Measurements from ENCODE around the gene HMX3.
"Not testable (repeated sequence)": the region's sequence is repeated elsewhere in the genome, so short reads cannot be mapped to it uniquely, and the experiment has no call there.

The HMX3 gene

DNA sequence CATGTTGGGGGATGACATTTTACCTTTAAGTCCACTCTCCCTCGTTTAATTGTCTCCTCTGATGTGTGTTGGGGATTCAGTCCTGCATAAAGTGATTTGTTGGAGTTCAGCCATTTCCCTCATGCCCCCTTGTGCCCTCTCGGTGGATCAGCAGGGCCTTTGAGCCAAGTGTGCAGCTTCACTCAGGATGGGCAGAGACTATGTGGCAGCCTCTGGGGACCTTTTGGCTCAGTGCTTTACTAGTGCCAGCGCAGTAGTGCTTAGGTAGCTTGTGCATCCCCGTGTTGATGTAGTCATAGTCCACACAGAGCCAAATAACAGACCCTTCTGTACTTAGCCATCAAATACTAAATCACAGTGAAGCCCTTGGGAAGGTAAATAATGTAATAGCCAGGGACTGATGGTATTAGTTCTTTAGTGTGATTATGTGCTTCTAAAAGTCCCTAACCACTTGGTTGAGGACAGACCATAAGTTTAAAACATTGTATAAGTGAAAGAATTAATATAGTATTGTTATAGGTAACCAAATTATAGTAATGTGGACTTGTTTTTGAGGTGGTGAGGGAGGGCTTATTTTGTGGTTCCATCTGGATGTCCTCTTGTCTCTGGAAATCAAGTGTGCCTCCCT lies 29.8 kb downstream of the HMX3 start:
- Histone ChIP-seq H3K27ac (ENCODE audit: poor library complexity, severe bottlenecking) (no peak overlapping the region), H3K9me3 (ENCODE audit: severe bottlenecking) (no peaks in the 10 kb centered on the region), H3K4me3 (ENCODE audit: severe bottlenecking) (no peak overlapping the region), H3K4me1 (ENCODE audit: insufficient read depth, poor library complexity, severe bottlenecking) (no peaks in the 10 kb centered on the region), H3K36me3 (ENCODE audit: low read depth) (peaks cover 89% of the 10 kb centered on the region), H3K27me3 (ENCODE audit: insufficient read depth, poor library complexity, severe bottlenecking) (no peaks in the 10 kb centered on the region)
- no peak for DNase-seq (ENCODE audit: low spot score)
- no peak; the same call in 1 of the 3 replicates for ATAC-seq (ENCODE audit: low read depth)
- TF ChIP-seq, protein P1, sequence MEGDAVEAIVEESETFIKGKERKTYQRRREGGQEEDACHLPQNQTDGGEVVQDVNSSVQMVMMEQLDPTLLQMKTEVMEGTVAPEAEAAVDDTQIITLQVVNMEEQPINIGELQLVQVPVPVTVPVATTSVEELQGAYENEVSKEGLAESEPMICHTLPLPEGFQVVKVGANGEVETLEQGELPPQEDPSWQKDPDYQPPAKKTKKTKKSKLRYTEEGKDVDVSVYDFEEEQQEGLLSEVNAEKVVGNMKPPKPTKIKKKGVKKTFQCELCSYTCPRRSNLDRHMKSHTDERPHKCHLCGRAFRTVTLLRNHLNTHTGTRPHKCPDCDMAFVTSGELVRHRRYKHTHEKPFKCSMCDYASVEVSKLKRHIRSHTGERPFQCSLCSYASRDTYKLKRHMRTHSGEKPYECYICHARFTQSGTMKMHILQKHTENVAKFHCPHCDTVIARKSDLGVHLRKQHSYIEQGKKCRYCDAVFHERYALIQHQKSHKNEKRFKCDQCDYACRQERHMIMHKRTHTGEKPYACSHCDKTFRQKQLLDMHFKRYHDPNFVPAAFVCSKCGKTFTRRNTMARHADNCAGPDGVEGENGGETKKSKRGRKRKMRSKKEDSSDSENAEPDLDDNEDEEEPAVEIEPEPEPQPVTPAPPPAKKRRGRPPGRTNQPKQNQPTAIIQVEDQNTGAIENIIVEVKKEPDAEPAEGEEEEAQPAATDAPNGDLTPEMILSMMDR (IDR thresholded peaks at IDR 0.05; ENCODE audit: poor library complexity, severe bottlenecking): no peak

DNA sequence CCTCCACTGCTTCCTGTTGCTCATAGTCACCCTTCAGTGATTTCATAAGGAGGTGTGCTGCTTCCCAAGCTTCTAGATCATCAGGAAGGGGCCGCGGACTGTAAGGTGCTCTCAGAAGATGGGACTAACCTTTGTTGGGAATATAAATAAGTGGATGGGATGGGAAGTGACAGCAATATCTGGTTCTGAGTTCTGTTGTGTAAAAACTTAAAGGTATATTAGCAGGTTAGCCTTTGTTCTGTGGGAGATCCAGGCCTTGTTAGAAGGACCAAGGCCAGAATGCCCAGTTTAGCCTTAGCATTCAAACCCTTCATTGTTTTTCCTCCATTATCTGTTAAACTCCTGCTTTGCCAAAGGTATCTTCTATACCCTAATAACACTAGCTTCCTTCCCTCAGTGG lies 30.8 kb downstream of the HMX3 start:
- Histone ChIP-seq H3K9me3 (ENCODE audit: severe bottlenecking) (no peaks in the 10 kb centered on the region), H3K4me1 (ENCODE audit: insufficient read depth, poor library complexity, severe bottlenecking) (no peaks in the 10 kb centered on the region), H3K4me3 (ENCODE audit: severe bottlenecking) (no peak overlapping the region), H3K27me3 (ENCODE audit: insufficient read depth, poor library complexity, severe bottlenecking) (no peaks in the 10 kb centered on the region), H3K27ac (ENCODE audit: poor library complexity, severe bottlenecking) (no peak overlapping the region), H3K36me3 (ENCODE audit: low read depth) (peaks cover 86% of the 10 kb centered on the region)
- no peak for DNase-seq (ENCODE audit: low spot score)
- no peak for ATAC-seq (ENCODE audit: low read depth)
- TF ChIP-seq, protein P1 (IDR thresholded peaks at IDR 0.05; ENCODE audit: poor library complexity, severe bottlenecking): no peak

DNA sequence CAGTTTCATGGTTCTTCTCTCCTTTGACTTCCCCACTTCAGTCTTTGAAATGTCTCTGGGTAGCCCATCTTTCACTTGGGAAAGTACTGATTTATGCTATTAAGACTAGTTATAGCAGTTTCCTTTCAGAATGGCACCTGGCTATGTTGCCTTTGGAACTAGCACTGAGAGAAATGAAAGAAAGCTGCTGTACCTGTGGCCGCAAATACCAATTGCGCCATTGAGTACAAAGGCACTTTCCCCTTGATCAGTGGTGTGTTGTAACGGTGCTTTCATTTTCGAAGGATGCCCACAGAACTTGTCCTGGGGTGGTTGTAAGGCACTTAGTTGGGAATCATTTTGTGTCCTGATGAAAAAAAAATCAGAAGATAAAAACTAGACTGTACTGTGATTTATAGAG lies 35.2 kb downstream of the HMX3 start:
- Histone ChIP-seq H3K9me3 (ENCODE audit: severe bottlenecking) (no peaks in the 10 kb centered on the region), H3K4me1 (ENCODE audit: insufficient read depth, poor library complexity, severe bottlenecking) (no peaks in the 10 kb centered on the region), H3K4me3 (ENCODE audit: severe bottlenecking) (no peak overlapping the region), H3K27ac (ENCODE audit: poor library complexity, severe bottlenecking) (no peak overlapping the region), H3K36me3 (ENCODE audit: low read depth) (peaks cover 56% of the 10 kb centered on the region), H3K27me3 (ENCODE audit: insufficient read depth, poor library complexity, severe bottlenecking) (no peaks in the 10 kb centered on the region)
- no peak for DNase-seq (ENCODE audit: low spot score)
- TF ChIP-seq, protein P1 (IDR thresholded peaks at IDR 0.05; ENCODE audit: poor library complexity, severe bottlenecking): no peak
- ATAC-seq (ENCODE audit: low read depth): no peak

DNA sequence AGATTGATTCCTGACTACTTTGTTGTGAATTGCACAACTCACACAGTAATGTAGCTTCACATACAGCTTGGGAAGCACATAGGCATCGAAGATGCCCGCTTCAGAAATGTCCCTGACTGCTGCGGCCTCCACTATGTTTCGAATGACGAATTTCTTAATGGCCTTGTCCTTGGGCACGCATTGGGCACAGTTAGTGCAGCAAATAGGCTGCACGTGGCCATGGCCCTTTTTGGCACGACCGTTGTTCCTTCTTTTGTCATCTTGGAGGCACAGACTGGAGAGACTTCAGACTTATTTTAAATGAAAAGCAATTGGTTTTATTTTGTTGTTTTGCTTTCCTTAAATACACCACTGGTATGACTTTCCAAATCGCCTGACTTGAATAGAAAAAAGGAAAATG lies 35.8 kb downstream of the HMX3 start:
- not testable (repeated sequence) for ATAC-seq (ENCODE audit: low read depth); DNase-seq (ENCODE audit: low spot score); H3K9me3 ChIP-seq (ENCODE audit: severe bottlenecking); H3K4me3 ChIP-seq (ENCODE audit: severe bottlenecking); H3K27me3 ChIP-seq (ENCODE audit: insufficient read depth, poor library complexity, severe bottlenecking); H3K4me1 ChIP-seq (ENCODE audit: insufficient read depth, poor library complexity, severe bottlenecking); H3K27ac ChIP-seq (ENCODE audit: poor library complexity, severe bottlenecking)
- H3K36me3 ChIP-seq (ENCODE audit: low read depth): peaks cover 49% of the 10 kb centered on the region

DNA sequence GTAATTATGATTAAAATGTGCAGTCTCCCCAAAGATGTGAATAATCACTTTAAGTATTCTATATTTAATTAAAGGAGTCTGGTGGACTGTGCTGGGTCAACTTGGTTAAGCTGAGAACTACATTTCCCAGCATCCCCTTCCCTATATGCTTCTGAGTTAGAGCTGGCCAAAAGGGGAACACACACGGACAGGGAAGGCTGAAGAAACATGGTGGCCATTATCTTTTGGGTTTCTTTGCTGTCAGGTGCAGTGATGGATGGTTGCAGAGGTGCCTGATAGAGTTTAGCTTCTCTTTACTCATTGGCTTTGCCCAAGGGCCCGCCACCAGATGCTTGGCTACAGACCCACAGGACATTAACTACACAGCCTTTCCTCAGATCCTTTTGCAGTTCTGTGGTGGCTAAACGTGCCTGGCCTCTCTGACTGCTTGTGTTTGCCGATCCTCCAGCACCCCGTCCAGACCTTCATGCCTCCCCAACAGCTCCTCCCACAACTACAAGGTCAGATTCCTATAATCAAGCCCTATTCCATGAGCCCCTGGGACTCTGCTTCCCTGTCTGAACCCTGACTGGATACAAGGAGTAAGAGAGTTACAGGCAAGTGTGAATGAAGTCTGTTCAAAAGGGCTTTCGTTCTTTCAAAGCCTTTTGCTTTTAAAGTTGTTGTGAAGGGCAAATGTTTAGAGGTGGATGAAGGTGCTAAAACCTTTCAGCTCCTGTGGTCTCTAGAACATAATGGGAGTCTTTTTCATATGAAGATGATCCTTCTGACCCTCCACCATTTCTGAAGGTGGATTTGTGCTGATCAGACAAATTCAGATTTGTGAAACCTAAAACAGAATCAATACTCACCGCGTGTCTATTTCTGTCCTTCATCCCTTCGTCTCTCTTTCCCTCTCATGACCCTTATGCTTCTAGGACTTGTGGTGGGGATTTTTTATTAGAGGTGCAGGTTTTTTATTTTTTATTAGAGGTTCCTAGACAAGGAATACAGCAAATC lies 39.9 kb downstream of the HMX3 start:
- H3K36me3 ChIP-seq (ENCODE audit: low read depth): peaks cover 27% of the 10 kb centered on the region
- H3K27me3 ChIP-seq (ENCODE audit: insufficient read depth, poor library complexity, severe bottlenecking): no peaks in the 10 kb centered on the region
- TF ChIP-seq, protein P1 (IDR thresholded peaks at IDR 0.05; ENCODE audit: poor library complexity, severe bottlenecking): no peak
- no peak overlapping the region for H3K4me3 ChIP-seq (ENCODE audit: severe bottlenecking)
- ATAC-seq (ENCODE audit: low read depth) (no peak), DNase-seq (ENCODE audit: low spot score) (no peak)
- H3K27ac ChIP-seq (ENCODE audit: poor library complexity, severe bottlenecking): no peak overlapping the region
- no peaks in the 10 kb centered on the region for H3K9me3 ChIP-seq (ENCODE audit: severe bottlenecking)
- no peaks in the 10 kb centered on the region for H3K4me1 ChIP-seq (ENCODE audit: insufficient read depth, poor library complexity, severe bottlenecking)

DNA sequence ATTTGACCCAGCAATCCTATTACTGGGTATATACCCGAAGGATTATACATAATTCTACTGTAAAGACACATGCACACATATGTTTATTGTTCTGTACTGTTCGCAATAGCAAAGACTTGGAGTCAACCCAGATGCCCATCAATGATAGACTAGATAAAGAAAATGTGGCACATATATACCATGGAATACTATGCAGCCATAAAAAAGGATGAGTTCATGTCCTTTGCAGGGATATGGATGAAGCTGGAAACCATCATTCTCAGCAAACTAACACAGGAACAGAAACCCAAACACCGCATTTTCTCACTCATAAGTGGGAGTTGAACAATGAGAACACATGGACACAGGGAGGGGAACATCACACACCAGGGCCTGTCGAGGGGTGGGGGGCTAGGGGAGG lies 42.6 kb downstream of the HMX3 start:
- not testable (repeated sequence) for H3K9me3 ChIP-seq (ENCODE audit: severe bottlenecking); DNase-seq (ENCODE audit: low spot score); H3K27ac ChIP-seq (ENCODE audit: poor library complexity, severe bottlenecking); H3K4me1 ChIP-seq (ENCODE audit: insufficient read depth, poor library complexity, severe bottlenecking); ATAC-seq (ENCODE audit: low read depth); H3K4me3 ChIP-seq (ENCODE audit: severe bottlenecking); H3K27me3 ChIP-seq (ENCODE audit: insufficient read depth, poor library complexity, severe bottlenecking)
- peaks cover 13% of the 10 kb centered on the region for H3K36me3 ChIP-seq (ENCODE audit: low read depth)

Measured in RWPE2 (cell line).